H1 (cell line): ENCODE data around the gene GLIS2. TPM values are rescaled to one million over a fixed set of nuclear protein-coding genes. Genes with fewer than 3 reads are reported as not detected.

ENCODE experiments used
- CTCF ChIA-PET: fragments of 300-600 bp; sonication (Branson Sonifier 250); formaldehyde crosslinking; loops from one replicate; lab custom pipeline; 2021; ENCODE audit not compliant: partially characterized antibody; lab: Charles Lee
- POLR2A ChIA-PET: fragments of 300-600 bp; sonication (Branson Sonifier 250); formaldehyde crosslinking; loops from one replicate; lab custom pipeline; 2021; ENCODE audit warnings: inconsistent platforms; ENCODE audit not compliant: partially characterized antibody; lab: Charles Lee
- DNase-seq, 2 experiments: peaks; one replicate each; pipeline versions ENCODE4 v3.0.0 to v3.0.0-alpha.2; 2010 to 2022; ENCODE audit warnings: low spot score in 2 of 2, low read depth in 1 of 2, mixed read lengths in 1 of 2
- FAIRE-seq: peaks from 2 replicates; lab custom pipeline; 2011; peaks lifted over from hg19 to GRCh38; lab: Jason Lieb, UNC
- H2AFZ ChIP-seq: 2 replicates; pipeline ENCODE4 v1.8.1; 2012; ENCODE audit warnings: low read length, inconsistent platforms
- H2AK5ac ChIP-seq: 2 replicates; pipeline ENCODE4 v1.6.1; 2013; ENCODE audit warnings: low read depth, low read length
- H2BK120ac ChIP-seq: replicated peaks from 2 replicates; pipeline ENCODE3; 2013; ENCODE audit warnings: low read depth, low read length, inconsistent platforms
- H2BK12ac ChIP-seq: 2 replicates; pipeline ENCODE4 v1.6.1; 2013; ENCODE audit warnings: low read depth, low read length
- H2BK15ac ChIP-seq: 2 replicates; pipeline ENCODE4 v1.6.1; 2013; ENCODE audit warnings: low read length
- H2BK20ac ChIP-seq: 2 replicates; pipeline ENCODE4 v1.6.1; 2013; ENCODE audit warnings: low read length
- H2BK5ac ChIP-seq: 2 replicates; pipeline ENCODE4 v1.6.1; 2013; ENCODE audit warnings: low read depth, low read length
- H3K14ac ChIP-seq: 2 replicates; pipeline ENCODE4 v1.6.1; 2013; ENCODE audit warnings: inconsistent platforms; ENCODE audit not compliant: insufficient read length
- H3K18ac ChIP-seq: 2 replicates; pipeline ENCODE4 v1.6.1; 2013; ENCODE audit warnings: low read length; ENCODE audit errors: extremely low read depth
- H3K23ac ChIP-seq: 2 replicates; pipeline ENCODE4 v1.6.1; 2013; ENCODE audit warnings: inconsistent platforms; ENCODE audit not compliant: insufficient read length
- H3K23me2 ChIP-seq: 2 replicates; pipeline ENCODE4 v1.6.1; 2013; ENCODE audit warnings: low read depth, low read length
- H3K27ac ChIP-seq: 2 replicates; pipeline ENCODE4 v1.6.1; 2011; ENCODE audit warnings: low read depth, low read length, inconsistent platforms
- H3K27me3 ChIP-seq, 4 experiments: replicated peaks in 1 of 4; 1 replicate in 1 of 4; 2 replicates in 3 of 4; pipeline versions ENCODE4 v1.6.1 to v1.8.1; 2011 to 2013; ENCODE audit warnings: low read length in 3 of 4, mild to moderate bottlenecking in 3 of 4, inconsistent platforms in 2 of 4, mixed read lengths in 2 of 4, moderate library complexity in 1 of 4; ENCODE audit not compliant: control insufficient read depth in 3 of 4, insufficient read depth in 3 of 4; ENCODE audit errors: extremely low read depth in 1 of 4
- H3K36me3 ChIP-seq, 4 experiments: 2 replicates each; pipeline versions ENCODE4 v1.6.1 to v1.8.1; 2011 to 2013; ENCODE audit warnings: mild to moderate bottlenecking in 4 of 4, low read length in 3 of 4, moderate library complexity in 2 of 4, control low read depth in 1 of 4, inconsistent platforms in 1 of 4; ENCODE audit not compliant: insufficient read depth in 4 of 4, control insufficient read depth in 2 of 4
- H3K4ac ChIP-seq: replicated peaks from 2 replicates; pipeline ENCODE3; 2013; ENCODE audit warnings: low read length, low read depth, mixed read lengths, inconsistent platforms; ENCODE audit not compliant: insufficient read length
- H3K4me1 ChIP-seq, 4 experiments: replicated peaks in 1 of 4; 1 replicate in 1 of 4; 2 replicates in 3 of 4; pipeline versions ENCODE4 v1.6.1 to v1.8.1; 2011 to 2013; ENCODE audit warnings: low read length in 3 of 4, inconsistent platforms in 2 of 4, mixed read lengths in 1 of 4; ENCODE audit not compliant: insufficient read depth in 4 of 4, control insufficient read depth in 3 of 4
- H3K4me2 ChIP-seq, 2 experiments: 2 replicates each; pipeline versions ENCODE4 v1.6.1 to v1.8.1; 2011 to 2013; ENCODE audit warnings: low read depth in 2 of 2, low read length in 2 of 2, control low read depth in 1 of 2, inconsistent platforms in 1 of 2, mild to moderate bottlenecking in 1 of 2; ENCODE audit not compliant: insufficient read depth in 1 of 2
- H3K4me3 ChIP-seq, 4 experiments: fragments of 200-600, 300-600 bp in 1 of 4; sonication (generic), shearing (Covaris generic), sonication (Bioruptor Twin) in 1 of 4; 2 replicates each; pipeline versions ENCODE4 v1.5.1 to v1.8.1; 2011 to 2016; ENCODE audit warnings: low read length in 4 of 4, low read depth in 3 of 4, control low read depth in 2 of 4, inconsistent platforms in 2 of 4, mild to moderate bottlenecking in 2 of 4, mixed read lengths in 1 of 4, moderate library complexity in 1 of 4; ENCODE audit not compliant: insufficient read depth in 2 of 4; ENCODE audit errors: extremely low read depth in 1 of 4
- H3K56ac ChIP-seq: replicated peaks from 2 replicates; pipeline ENCODE3; 2013; ENCODE audit warnings: low read depth, mild to moderate bottlenecking, mixed read lengths, low read length, inconsistent platforms; ENCODE audit not compliant: insufficient read length
- H3K79me1 ChIP-seq: 2 replicates; pipeline ENCODE4 v1.6.1; 2013; ENCODE audit warnings: low read depth, low read length, control low read depth
- H3K79me2 ChIP-seq, 2 experiments: 2 replicates each; pipeline versions ENCODE4 v1.6.1 to v1.8.1; 2012 to 2013; ENCODE audit warnings: low read length in 2 of 2, mild to moderate bottlenecking in 2 of 2, inconsistent platforms in 1 of 2; ENCODE audit not compliant: insufficient read depth in 2 of 2, control insufficient read depth in 1 of 2
- H3K9ac ChIP-seq, 4 experiments: replicated peaks in 1 of 4; 1 replicate in 1 of 4; 2 replicates in 3 of 4; pipeline versions ENCODE4 v1.6.1 to v1.8.1; 2011 to 2013; ENCODE audit warnings: low read depth in 3 of 4, low read length in 3 of 4, control low read depth in 2 of 4, mild to moderate bottlenecking in 2 of 4, moderate library complexity in 2 of 4, inconsistent platforms in 1 of 4; ENCODE audit errors: extremely low read depth in 1 of 4
- H3K9me3 ChIP-seq, 2 experiments: 2 replicates each; pipeline versions ENCODE4 v1.6.1 to v1.8.1; 2012 to 2013; ENCODE audit warnings: mild to moderate bottlenecking in 2 of 2, moderate library complexity in 2 of 2, control low read depth in 1 of 2, inconsistent platforms in 1 of 2, low read depth in 1 of 2, low read length in 1 of 2, mixed read lengths in 1 of 2; ENCODE audit not compliant: insufficient read depth in 2 of 2
- H4K20me1 ChIP-seq, 2 experiments: replicated peaks in 1 of 2; 2 replicates each; pipeline versions ENCODE3 to v1.8.1; 2011 to 2013; ENCODE audit warnings: inconsistent platforms in 2 of 2, low read length in 2 of 2, mild to moderate bottlenecking in 1 of 2; ENCODE audit not compliant: insufficient read depth in 2 of 2, control insufficient read depth in 1 of 2
- H4K5ac ChIP-seq: 2 replicates; pipeline ENCODE4 v1.6.1; 2013; ENCODE audit warnings: low read length, low read depth, mixed read lengths, inconsistent platforms; ENCODE audit not compliant: insufficient read length
- H4K8ac ChIP-seq: 2 replicates; pipeline ENCODE4 v1.8.0; 2013; ENCODE audit warnings: mild to moderate bottlenecking, moderate library complexity, low read length, inconsistent platforms; ENCODE audit not compliant: insufficient read depth; ENCODE audit errors: extremely low read depth
- H4K91ac ChIP-seq: replicated peaks from 2 replicates; pipeline ENCODE3; 2013; ENCODE audit warnings: low read length, mixed read lengths, inconsistent platforms; ENCODE audit not compliant: insufficient read length
- ATF3 ChIP-seq: IDR thresholded peaks from 2 replicates; pipeline ENCODE4 v1.6.1; 2011; ENCODE audit warnings: low read depth, mild to moderate bottlenecking, low read length; ENCODE audit not compliant: insufficient read depth
- SIRT6 ChIP-seq: IDR thresholded peaks from one replicate; pipeline ENCODE4 v1.7.1; 2012; ENCODE audit warnings: low read length, inconsistent platforms
- TAF1 ChIP-seq: IDR thresholded peaks from 2 replicates; pipeline ENCODE4 v1.6.1; 2011; ENCODE audit warnings: mild to moderate bottlenecking, low read depth, low read length
- WGBS, 2 experiments: shearing (Covaris generic) in 1 of 2; methylation state at CpG; one replicate each; pipeline versions ENCODE4 v1.1.6 to v1.1.7; 2013 to 2015; ENCODE audit warnings: low lambda C conversion rate in 2 of 2, mixed read lengths in 2 of 2, inconsistent platforms in 1 of 2, low coverage in 1 of 2, missing lambda C conversion rate in 1 of 2; ENCODE audit not compliant: insufficient replicate concordance in 2 of 2, insufficient coverage in 1 of 2, insufficient read length in 1 of 2; ENCODE audit errors: extremely low coverage in 1 of 2, missing lambda C conversion rate in 1 of 2; 5-methylcytosine and 5-hydroxymethylcytosine counted together
- polyA plus RNA-seq, 7 experiments: library from polyadenylated mRNA; depleted of rRNA in 3 of 7; stranded (reverse) in 5 of 7; unstranded in 2 of 7; fragments of >200 nt in 5 of 7; fragments of 200-250 nt in 2 of 7; gene quantifications; 1 replicate in 5 of 7; 2 replicates in 1 of 7; 4 replicates in 1 of 7; pipeline versions ENCODE4 v1.2.1 to v1.2.3, GENCODE V29; 2011 to 2013; ENCODE audit warnings: missing spikeins in 2 of 7, mixed read lengths in 2 of 7
- total RNA-seq: library from RNA; stranded (reverse); fragmentation: NEBNext Ultra II Directional; extraction: Animal tissue kit (Norgen Biotek cat#: 25700); gene quantifications from 2 replicates; pipeline ENCODE4 v1.2.1, GENCODE V29; 2021

The GLIS2 gene
- total and polyA plus RNA-seq, 2 of the 8 experiments (the other 6 are each of a cell fraction or from before 2014, with no cell fraction given), result 4.3 to 17.4 TPM

GRCh38 chr16:4332083-4332482, 16.2 kb downstream of the GLIS2 start:
- Histone ChIP-seq H2AFZ (no peak overlapping the region), H3K79me1 (peaks cover 7% of the 10 kb centered on the region), H3K4me3 (no peak overlapping the region), H3K23me2 (peaks cover 3% of the 10 kb centered on the region; the same call in 1 of the 2 replicates), H3K14ac (no peak overlapping the region), H4K8ac (no peak overlapping the region), H3K23ac (no peak overlapping the region), H3K27me3 (no peaks in the 10 kb centered on the region), H3K4ac (no peak overlapping the region), H3K79me2 (peaks cover 0 to 9% of the 10 kb centered on the region in 2 experiments; a peak in 2 of 4 replicates), H2BK20ac (no peak overlapping the region), H2BK12ac (no peak overlapping the region), H3K56ac (no peak overlapping the region), H2BK5ac (no peak overlapping the region), H2BK15ac (no peak overlapping the region), H4K5ac (no peak overlapping the region), H2BK120ac (no peak overlapping the region), H2AK5ac (no peak overlapping the region), H3K4me2 (no peak overlapping the region), H3K27ac (no peak overlapping the region), H4K91ac (no peak overlapping the region), H3K9ac (no peak overlapping the region; a peak in 1 of 7 replicates), H3K36me3 (peaks cover 0 to 6% (median 0%) of the 10 kb centered on the region in 4 experiments; a peak in 3 of 8 replicates), H4K20me1 (peaks cover 3 to 19% of the 10 kb centered on the region in 2 experiments), H3K18ac (no peak overlapping the region), H3K9me3 (no peaks in the 10 kb centered on the region), H3K4me1 (peaks cover 5 to 12% (median 9%) of the 10 kb centered on the region in 4 experiments)
- CTCF ChIA-PET, result interaction anchor here (0.7 to 17.1 kb wide), 23 partner anchors 9 to 132 kb away, joined by 3 to 211 read pairs (median 6); partner anchors contain the start of gene CORO7
- POLR2A ChIA-PET, result interaction anchor here (0.6 to 16.2 kb wide), 9 partner anchors 9 to 157 kb away, joined by 3 to 154 read pairs (median 5); partner anchors contain the start of genes PAM16 and TFAP4
- DNase-seq, result no peak
- no peak for TF ChIP-seq ATF3
- no peak for TF ChIP-seq SIRT6
- TF ChIP-seq TAF1, result no peak
- no peak for FAIRE-seq
- WGBS, 2 experiments, result 98% methylated on average over 14 of the region's 14 CpGs; no CpG with 5 or more reads in 1 of the 2 experiments
